Activated T-helper 1 cell treated with anti-CD3 and anti-CD28 coated beads, Interleukin-12 subunit alpha, Interleukin-12 subunit beta, Interleukin-2, Interleukin-4 antibody, amounts not matched to agents 30 ng/mL and 10 ng/mL and 1 ng/mL, durations not matched to agents 14 hours and 24 hours and 36 hours (primary cell): Measurements from ENCODE around the gene COL5A3. TPM values are rescaled to one million over a fixed set of nuclear protein-coding genes. Genes with fewer than 3 reads are reported as not detected.

Source experiments
- DNase-seq: peaks from one replicate; pipeline ENCODE4 v3.0.0; 2021; ENCODE audit warnings: low spot score
- H3K27ac Mint-ChIP-seq: one replicate; pipeline ENCODE4 v1.8.0; 2021; ENCODE audit warnings: mild to moderate bottlenecking, mixed read lengths
- H3K27me3 Mint-ChIP-seq: one replicate; pipeline ENCODE4 v1.8.0; 2022; ENCODE audit warnings: mild to moderate bottlenecking, moderate library complexity, mixed read lengths; ENCODE audit not compliant: insufficient read depth
- H3K36me3 Mint-ChIP-seq: one replicate; pipeline ENCODE4 v1.8.0; 2021; ENCODE audit warnings: low read depth, mixed read lengths
- H3K4me1 Mint-ChIP-seq: one replicate; pipeline ENCODE4 v1.8.0; 2021; ENCODE audit warnings: low read depth, mixed read lengths
- H3K4me3 Mint-ChIP-seq: one replicate; pipeline ENCODE4 v1.8.0; 2021; ENCODE audit warnings: mild to moderate bottlenecking, moderate library complexity, mixed read lengths
- H3K9me3 Mint-ChIP-seq: one replicate; pipeline ENCODE4 v1.8.0; 2021; ENCODE audit warnings: mixed read lengths
- intact Hi-C: fragments of 100-400 bp; cut with micrococcal nuclease; formaldehyde crosslinking; loops from one replicate; pipeline ENCODE4 v1.15.1; 2024
- total RNA-seq: library from RNA; stranded (reverse); gene quantifications from 2 replicates; pipeline ENCODE4 v1.2.3, GENCODE V29; 2022

The COL5A3 gene
- total RNA-seq, 1 donor from 2014 or later, result 0.67 TPM

DNA sequence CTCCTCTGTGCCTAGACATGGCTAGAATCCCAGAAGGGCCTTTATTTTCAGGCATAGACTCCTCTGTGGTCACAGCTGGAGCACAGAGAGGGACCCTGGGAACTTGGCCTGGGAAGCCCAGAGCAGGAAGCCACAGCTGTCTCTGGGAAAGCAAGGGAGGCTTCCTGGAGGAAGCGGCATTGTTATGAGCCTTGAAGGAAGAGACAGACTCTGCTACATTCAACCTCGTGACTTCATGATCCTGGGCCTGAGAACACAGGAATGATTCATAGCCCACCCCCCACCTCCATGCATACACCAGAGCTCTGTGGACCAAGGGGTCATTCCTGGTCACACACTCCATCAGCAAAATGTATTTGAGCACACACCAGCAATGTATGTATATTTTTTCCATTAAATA lies 11.6 kb upstream of the COL5A3 start:
- no peaks in the 10 kb centered on the region for H3K9me3 Mint-ChIP-seq
- H3K4me1 Mint-ChIP-seq, result no peaks in the 10 kb centered on the region
- DNase-seq, result no peak
- H3K4me3 Mint-ChIP-seq, result no peak overlapping the region
- H3K27ac Mint-ChIP-seq, result no peak overlapping the region
- intact Hi-C loops, result no loop called here
- H3K27me3 Mint-ChIP-seq, result peaks cover 12% of the 10 kb centered on the region
- H3K36me3 Mint-ChIP-seq, result no peaks in the 10 kb centered on the region

- H3K9me3 Mint-ChIP-seq, result no peaks in the 10 kb centered on the region
- intact Hi-C loops, result no loop called here
- no peaks in the 10 kb centered on the region for H3K36me3 Mint-ChIP-seq
These were observed 11.1 kb upstream of the COL5A3 start for GRCh38 chr19:10021446-10021845.

GRCh38 chr19:10020851-10021250 lies 10.5 kb upstream of the COL5A3 start:
- intact Hi-C loops, result no loop called here
- Mint-ChIP-seq H3K4me1 (no peaks in the 10 kb centered on the region), H3K9me3 (no peaks in the 10 kb centered on the region), H3K27ac (no peak overlapping the region), H3K36me3 (no peaks in the 10 kb centered on the region), H3K4me3 (no peak overlapping the region), H3K27me3 (peaks cover 7% of the 10 kb centered on the region)
- DNase-seq, result no peak

More at GRCh38 chr19:10021446-10021845, 11.1 kb upstream of the COL5A3 start:
- peaks cover 10% of the 10 kb centered on the region for H3K27me3 Mint-ChIP-seq
- H3K4me3 Mint-ChIP-seq, result no peak overlapping the region
- H3K27ac Mint-ChIP-seq, result no peak overlapping the region
- DNase-seq, result no peak
- no peaks in the 10 kb centered on the region for H3K4me1 Mint-ChIP-seq

DNA sequence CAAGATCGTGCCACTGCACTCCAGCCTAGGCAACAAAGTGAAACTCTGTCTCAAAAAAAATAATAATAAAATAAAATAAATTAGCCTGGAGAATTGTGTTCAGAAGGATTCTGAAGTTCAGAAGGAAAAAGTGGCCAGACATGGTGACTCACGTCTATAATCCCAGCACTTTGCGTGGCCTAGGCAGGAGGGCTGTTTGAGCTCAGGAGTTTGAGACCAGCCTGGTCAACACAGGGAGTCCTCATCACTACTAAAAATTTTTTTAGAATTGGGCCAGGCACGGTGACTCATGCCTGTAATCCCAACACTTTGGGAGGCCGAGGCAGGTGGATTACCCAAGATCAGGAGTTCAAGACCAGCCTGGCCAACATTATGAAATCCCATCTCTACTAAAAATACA lies 8.9 kb upstream of the COL5A3 start:
- Mint-ChIP-seq H3K36me3 (no peaks in the 10 kb centered on the region), H3K9me3 (no peaks in the 10 kb centered on the region), H3K27me3 (peaks cover 2% of the 10 kb centered on the region), H3K27ac (no peak overlapping the region), H3K4me1 (no peaks in the 10 kb centered on the region), H3K4me3 (no peak overlapping the region)
- DNase-seq, result no peak
- intact Hi-C loops, result no loop called here

- no peak for DNase-seq
- Mint-ChIP-seq H3K27ac (no peak overlapping the region), H3K4me1 (no peaks in the 10 kb centered on the region), H3K27me3 (peaks cover 4% of the 10 kb centered on the region), H3K4me3 (no peak overlapping the region), H3K9me3 (no peaks in the 10 kb centered on the region), H3K36me3 (no peaks in the 10 kb centered on the region)
- intact Hi-C loops, result no loop called here
These were observed 8.5 kb upstream of the COL5A3 start for GRCh38 chr19:10018786-10019185.

GRCh38 chr19:10018263-10018662 lies 8.0 kb upstream of the COL5A3 start:
- intact Hi-C loops, result no loop called here
- Mint-ChIP-seq H3K4me3 (no peak overlapping the region), H3K27me3 (peaks cover 8% of the 10 kb centered on the region), H3K27ac (no peak overlapping the region), H3K36me3 (no peaks in the 10 kb centered on the region), H3K4me1 (no peaks in the 10 kb centered on the region), H3K9me3 (no peaks in the 10 kb centered on the region)
- DNase-seq, result no peak

GRCh38 chr19:10013834-10014618 lies 3.7 kb upstream of the COL5A3 start:
- no peak overlapping the region for H3K4me3 Mint-ChIP-seq
- no peak overlapping the region for H3K27ac Mint-ChIP-seq
- DNase-seq, result no peak
- peaks cover 5% of the 10 kb centered on the region for H3K4me1 Mint-ChIP-seq
- H3K9me3 Mint-ChIP-seq, result no peaks in the 10 kb centered on the region
- intact Hi-C loops, result no loop called here
- no peaks in the 10 kb centered on the region for H3K36me3 Mint-ChIP-seq
- H3K27me3 Mint-ChIP-seq, result peaks cover 31% of the 10 kb centered on the region

DNA sequence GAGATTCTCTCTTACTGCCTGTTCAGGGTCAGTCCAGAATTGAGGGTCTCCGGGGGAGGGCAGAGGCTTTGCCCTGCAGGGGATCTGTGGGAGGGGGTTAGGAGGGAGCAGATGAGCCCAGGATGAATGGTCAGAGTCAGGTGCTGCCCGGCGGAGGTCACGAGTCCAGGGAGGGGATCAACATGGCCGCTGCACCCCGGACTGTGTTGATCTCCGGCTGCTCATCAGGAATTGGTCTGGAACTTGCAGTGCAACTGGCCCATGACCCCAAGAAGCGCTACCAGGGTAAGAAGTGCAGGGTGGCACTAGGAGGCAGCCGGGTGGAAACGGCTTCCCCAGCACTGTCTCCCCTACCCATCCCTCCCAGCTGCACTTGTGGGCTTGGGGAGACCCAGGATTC lies 3.0 kb upstream of the COL5A3 start, which contains the start of gene RDH8:
Gene RDH8, plus strand, starts transcription at position 168 of the 400 bp plus-strand sequence. Its CDS starts 15 bp downstream, at position 183.
- H3K27me3 Mint-ChIP-seq, result peaks cover 36% of the 10 kb centered on the region
- H3K36me3 Mint-ChIP-seq, result no peaks in the 10 kb centered on the region
- intact Hi-C loops, result no loop called here
- H3K27ac Mint-ChIP-seq, result no peak within 1 kb of the TSS
- DNase-seq, result no peak
- H3K4me1 Mint-ChIP-seq, result peaks cover 12% of the 10 kb centered on the region
- H3K4me3 Mint-ChIP-seq, result no peak within 1 kb of the TSS
- H3K9me3 Mint-ChIP-seq, result no peaks in the 10 kb centered on the region

GRCh38 chr19:10011974-10012373 lies 1.7 kb upstream of the COL5A3 start:
- Mint-ChIP-seq H3K36me3 (no peaks in the 10 kb centered on the region), H3K4me3 (no peak overlapping the region), H3K27me3 (peaks cover 41% of the 10 kb centered on the region), H3K4me1 (peaks cover 19% of the 10 kb centered on the region), H3K9me3 (no peaks in the 10 kb centered on the region), H3K27ac (no peak overlapping the region)
- intact Hi-C loops, result no loop called here
- DNase-seq, result no peak

GRCh38 chr19:10010939-10011338 lies 635 bp upstream of the COL5A3 start:
- DNase-seq, result no peak
- H3K4me3 Mint-ChIP-seq, result no peak overlapping the region

DNA sequence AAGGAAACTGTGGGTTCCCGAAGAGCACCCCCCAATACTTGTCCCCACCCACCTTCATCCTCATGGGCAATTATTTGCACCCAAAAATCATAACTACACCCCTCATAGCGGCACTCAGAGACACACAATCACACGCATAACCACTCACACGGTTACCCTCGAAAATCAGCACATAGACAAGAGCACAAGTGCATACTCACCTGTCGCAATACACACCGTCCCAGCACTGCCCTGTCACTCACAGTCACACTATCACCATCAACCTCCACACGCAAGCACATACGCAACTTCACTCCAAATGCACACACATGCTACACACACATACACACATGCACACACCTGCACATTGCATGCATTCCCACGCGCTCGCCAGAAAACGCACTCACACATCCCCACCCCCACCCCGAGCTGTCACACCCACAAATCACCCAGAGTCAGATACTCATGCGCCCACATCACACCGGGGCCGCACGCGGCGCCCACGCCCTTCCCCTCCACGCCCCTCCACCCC lies 535 bp downstream of the COL5A3 start:
- no peak for DNase-seq
- Mint-ChIP-seq H3K27ac (peak overlapping the region; percentile 1), H3K4me1 (peaks cover 25% of the 10 kb centered on the region), H3K9me3 (no peaks in the 10 kb centered on the region), H3K36me3 (no peaks in the 10 kb centered on the region), H3K27me3 (peaks cover 44% of the 10 kb centered on the region), H3K4me3 (no peak overlapping the region)
- intact Hi-C loops, result no loop called here

More at GRCh38 chr19:10010939-10011338, 635 bp upstream of the COL5A3 start:
- Mint-ChIP-seq H3K27ac (no peak overlapping the region), H3K27me3 (peaks cover 44% of the 10 kb centered on the region), H3K9me3 (no peaks in the 10 kb centered on the region), H3K36me3 (no peaks in the 10 kb centered on the region), H3K4me1 (peaks cover 25% of the 10 kb centered on the region)
- intact Hi-C loops, result no loop called here

DNA sequence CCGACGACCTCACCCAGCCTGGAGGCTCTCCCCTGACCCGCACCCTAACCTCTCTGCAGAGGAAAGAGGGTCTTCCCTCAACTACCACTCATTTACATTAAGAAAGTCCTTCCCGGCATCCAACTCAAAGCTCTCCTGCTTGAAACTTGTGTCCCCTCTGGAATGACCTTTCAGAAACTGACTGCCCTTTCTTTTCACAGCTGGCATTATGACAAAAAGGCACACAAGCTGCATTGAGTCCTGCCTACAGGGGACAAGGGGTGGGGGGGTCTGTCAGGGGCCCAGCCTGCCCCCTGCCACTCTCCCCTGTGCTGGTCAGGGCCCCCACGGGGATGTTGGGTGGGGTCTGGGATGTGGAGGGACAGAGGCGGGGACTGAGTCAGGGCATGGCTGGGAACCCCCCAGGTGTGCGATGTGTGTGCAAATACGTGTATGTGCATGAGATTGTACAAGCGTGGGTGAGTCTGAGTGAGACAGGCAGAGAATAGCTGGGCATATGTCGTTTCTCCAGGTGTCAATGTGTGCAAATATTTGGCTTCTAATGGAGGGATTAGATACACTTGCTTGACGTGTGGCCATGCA lies 2.0 kb downstream of the COL5A3 start:
- Mint-ChIP-seq H3K27me3 (peaks cover 36% of the 10 kb centered on the region), H3K4me1 (peaks cover 25% of the 10 kb centered on the region), H3K4me3 (peak overlapping the region; percentile 2), H3K9me3 (no peaks in the 10 kb centered on the region), H3K36me3 (no peaks in the 10 kb centered on the region), H3K27ac (no peak overlapping the region)
- intact Hi-C loops, result no loop called here
- no peak for DNase-seq

DNA sequence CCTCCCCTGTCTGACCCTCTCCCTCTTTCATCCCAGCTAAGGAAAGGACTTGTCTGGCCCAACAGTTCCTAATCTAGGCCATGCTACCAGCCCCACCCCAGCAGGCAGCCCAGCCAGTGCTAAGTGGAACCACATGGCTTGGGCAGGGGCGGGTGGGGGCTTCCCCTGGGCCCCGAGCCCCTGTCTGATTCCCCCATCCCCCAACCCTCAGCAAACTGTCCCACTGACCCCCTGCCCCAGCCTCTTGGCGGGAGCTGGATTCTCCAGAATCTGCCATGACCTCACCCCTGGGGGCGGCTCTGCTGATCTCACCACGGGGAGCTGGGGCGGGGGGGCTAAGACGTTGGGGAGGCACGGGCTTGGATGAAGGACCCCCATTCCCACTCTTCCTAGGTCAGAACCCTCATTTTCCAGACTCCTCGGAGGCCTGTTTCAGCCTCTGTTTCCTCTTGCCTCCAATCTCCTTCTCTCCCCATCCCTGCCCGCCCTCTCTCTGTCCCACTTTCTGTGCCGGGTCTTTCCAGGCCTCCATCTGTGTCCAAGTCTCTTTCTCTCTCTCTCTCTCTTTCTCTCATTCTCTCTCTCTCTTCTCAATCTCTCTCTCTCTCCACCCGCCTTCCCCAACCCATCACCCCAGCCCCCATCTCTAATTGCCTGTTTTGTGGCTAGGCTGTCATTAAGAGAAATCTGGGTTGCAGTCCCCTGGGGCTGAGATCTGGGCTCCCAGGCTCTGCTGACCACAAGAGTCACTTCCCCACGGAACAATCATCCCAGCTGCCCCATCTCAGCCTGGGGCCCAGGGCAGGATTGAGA lies 2.7 kb downstream of the COL5A3 start:
- Mint-ChIP-seq H3K27me3 (peaks cover 34% of the 10 kb centered on the region), H3K9me3 (no peaks in the 10 kb centered on the region), H3K4me3 (no peak overlapping the region), H3K4me1 (peaks cover 25% of the 10 kb centered on the region), H3K36me3 (no peaks in the 10 kb centered on the region), H3K27ac (peak overlapping the region; percentile 45)
- intact Hi-C loops, result no loop called here
- DNase-seq, result no peak
